GM18907 (cell line): ENCODE results near the gene B4GALNT2.
"Not testable (repeated sequence)": the region's sequence is repeated elsewhere in the genome, so short reads cannot be mapped to it uniquely, and the experiment has no call there.

Experiments
- ATAC-seq: cut with Tn5 transposase; IDR thresholded peaks from one replicate; pipeline ENCODE4 v1.9.1; 2021; ENCODE audit warnings: mild to moderate bottlenecking, moderate library complexity; ENCODE audit not compliant: unreplicated experiment

The B4GALNT2 gene

DNA sequence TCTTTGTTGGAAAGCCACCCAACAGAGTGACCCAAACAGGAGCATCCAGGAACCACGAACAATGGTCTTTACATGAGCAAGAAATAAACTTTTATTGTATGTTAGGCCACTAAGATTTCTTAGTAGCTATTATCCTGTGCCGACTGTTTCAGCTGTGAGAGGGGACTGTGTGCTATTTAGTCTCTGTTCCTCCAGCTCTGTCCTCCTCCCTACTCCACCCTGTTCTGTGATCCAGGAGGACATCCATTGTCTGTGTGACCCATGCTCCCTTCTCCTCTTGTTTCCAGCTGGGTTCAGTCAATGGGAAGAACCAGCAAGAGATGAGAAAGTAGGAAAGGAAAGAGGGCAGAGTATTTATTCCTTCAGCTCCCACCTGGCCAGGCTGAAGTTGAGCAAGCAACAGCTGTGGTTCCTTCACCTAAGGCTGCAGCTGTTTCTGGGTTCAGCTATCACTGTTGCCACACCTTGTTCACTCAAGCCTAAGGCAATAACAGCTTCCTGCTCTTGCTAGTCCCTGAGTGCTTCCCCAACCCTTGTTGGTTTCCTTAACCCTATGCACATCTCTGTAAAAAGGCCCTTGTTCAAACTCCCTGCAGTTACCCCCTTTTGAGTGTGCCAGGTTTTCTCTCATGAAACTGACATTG is 14.9 kb upstream of the B4GALNT2 start:
- no peak for ATAC-seq

DNA sequence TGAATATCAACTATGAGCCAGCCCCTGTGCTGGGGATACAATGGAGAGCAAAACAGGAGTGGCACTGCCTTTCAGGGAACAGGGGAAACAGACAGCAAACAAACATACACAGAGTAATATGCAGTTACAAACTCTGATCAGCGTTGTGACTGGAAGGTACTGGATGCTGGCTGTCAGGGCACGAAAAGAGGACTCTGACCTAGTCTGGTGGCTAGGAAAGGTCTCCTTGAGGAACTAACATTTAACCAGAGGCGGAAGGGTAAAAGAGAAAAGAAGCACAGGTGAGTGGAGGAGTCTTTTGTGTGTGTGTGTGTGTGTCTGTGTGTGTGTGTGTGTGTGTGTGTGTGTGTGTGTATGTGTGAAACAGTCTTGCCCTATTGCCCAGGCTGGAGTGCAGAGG is 12.4 kb upstream of the B4GALNT2 start:
- no peak for ATAC-seq

DNA sequence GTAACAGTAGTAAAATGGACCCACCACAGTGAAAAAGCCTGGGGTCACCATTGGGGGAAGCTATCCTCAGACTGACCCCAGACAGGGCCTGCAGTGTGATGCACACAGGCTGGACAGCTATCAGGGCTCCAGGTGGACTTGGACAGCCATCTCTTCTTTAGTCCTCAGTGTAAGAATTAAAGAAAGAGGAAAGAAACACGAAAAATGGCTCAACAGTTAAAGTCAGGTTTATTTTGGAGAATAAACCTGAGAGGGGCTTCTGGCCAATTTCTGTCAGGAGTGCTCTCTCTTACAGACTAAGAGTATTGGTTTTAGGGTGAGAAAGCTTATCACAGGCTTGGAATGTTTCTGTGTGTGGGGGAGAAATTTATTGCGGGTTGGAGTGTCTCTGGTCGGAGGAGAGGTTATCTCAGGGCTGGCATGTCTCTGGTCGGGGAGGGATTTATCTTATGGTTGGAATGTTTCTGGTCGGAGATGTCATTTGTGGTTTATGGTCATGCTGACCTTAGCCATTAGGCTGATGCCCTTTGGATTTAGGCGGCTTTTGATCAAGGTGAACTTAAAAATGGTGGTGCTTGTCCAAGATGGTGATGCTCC is 10.8 kb upstream of the B4GALNT2 start:
- ATAC-seq = no peak

DNA sequence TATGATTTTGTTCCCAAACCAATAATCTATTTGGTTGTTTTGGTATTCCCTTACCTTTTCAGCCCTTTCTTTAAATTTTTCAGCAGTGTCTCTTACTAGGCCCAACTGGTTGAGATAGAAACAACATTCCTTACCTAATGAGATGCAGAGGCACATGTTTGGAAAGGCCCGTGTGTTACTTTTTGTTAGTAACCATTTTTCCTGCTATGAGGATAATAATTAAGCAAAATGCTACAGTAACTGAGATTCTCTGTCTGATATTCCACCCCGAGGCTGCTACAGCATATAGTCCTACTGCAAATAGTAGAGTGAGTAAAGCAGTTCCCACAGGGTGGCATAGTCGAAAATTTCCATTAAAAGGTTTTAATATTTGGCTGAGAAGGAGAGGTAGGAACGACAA is 10.0 kb upstream of the B4GALNT2 start:
- ATAC-seq = no peak

DNA sequence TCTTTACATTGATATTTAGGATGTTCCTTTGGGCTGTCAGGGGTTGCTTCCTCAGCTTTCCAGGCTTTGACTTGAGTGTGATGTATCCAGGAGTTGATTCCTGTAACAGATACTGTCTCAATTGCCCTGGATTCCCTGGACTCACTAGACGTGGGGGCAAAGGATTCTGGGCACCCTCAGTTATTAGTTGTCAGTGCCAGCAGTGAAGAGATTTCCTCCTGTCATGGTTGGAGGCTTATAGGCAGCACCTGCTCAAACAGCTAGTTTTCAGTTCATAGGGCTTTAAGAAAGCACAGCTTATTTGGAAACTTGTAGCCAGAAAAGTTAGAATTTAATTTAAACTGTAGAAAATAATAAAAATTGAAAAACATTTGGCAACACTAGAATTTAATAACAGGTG is 9.5 kb upstream of the B4GALNT2 start:
- no peak for ATAC-seq

DNA sequence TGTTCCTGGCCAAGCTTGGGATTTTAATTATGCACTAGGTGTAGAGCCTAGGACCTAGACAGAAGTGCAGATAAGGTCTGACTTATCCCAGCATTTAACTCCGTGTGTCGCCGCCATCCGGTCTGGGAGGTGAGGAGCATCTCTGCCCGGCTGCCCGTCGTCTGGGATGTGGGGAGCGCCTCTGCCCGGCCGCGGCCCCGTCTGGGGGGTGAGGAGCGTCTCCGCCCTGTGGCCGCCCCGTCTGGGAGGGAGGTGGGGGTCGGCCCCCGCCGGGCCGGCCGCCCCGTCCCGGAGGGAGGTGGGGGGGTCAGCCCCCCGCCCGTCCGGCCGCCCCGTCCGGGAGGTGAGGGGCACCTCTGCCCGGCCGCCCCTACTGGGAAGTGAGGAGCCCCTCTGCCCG is 7.1 kb upstream of the B4GALNT2 start:
- ATAC-seq = no peak

DNA sequence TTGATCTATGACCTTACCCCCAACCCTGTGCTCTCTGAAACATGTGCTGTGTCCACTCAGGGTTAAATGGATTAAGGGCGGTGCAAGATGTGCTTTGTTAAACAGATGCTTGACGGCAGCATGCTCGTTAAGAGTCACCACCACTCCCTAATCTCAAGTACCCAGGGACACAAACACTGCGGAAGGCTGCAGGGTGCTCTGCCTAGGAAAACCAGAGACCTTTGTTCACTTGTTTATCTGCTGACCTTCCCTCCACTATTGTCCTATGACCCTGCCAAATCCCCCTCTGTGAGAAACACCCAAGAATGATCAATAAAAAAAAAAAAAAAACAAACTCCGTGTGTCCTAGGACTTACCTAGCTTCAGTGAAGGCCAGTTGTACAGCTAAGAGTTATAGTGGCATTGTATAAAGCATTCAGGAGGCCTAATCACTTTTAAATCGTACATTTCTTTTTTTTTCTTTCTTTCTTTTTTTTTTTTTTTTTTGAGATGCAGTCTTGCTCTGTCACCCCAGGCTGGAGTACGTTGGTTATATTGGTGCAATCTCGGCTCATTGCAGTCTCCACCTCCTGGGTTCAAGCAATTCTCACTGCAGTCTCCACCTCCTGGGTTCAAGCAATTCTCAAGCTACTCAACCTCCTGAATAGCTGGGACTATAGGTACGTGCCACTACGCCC is 6.2 kb upstream of the B4GALNT2 start:
- ATAC-seq = not testable (repeated sequence)

DNA sequence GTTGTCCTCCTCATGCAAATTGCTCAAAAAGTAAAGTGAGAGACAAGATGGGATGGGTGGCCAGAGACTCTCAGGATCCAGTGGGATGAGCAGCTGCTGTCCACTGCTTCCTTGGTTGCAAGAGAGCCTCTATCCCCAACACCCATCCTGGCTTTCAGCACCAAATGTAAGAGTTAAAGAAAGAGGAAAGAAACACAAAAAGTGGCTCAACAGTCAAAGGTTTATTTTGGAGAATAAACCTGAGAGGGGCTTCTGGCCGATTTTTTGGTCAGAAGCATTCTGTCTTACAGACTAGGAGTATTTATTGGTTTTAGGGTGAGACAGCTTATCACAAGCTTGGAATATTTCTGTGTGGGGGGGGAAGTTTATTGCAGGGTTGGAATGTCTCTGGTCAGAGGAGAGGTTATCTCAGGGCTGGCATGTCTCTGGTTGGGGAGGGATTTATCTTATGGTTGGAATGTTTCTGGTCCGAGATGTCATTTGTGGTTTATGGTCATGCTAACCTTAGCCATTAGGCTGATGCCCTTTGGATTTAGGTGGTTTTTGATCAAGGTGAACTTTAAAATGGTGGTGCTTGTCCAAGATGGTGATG is 3.1 kb upstream of the B4GALNT2 start:
- not testable (repeated sequence) for ATAC-seq

DNA sequence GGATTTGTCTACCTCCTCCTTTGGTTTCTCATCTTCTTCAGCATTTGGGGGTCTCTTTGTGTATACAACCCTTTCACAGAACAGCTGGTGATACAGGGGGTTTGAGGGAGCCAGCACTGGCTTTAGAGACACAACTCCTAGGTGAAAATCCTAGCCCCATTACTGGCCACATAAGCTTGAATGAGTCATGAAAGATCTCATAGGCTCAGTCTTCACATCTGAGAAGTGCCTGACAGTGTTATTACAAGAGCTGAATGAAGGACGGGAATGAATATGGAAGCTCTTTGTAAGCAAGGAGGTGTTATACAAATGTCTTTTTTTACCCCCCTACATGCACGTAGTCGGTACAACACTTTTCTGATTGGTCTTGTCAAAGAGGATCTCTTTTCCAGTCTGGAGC is 1.7 kb upstream of the B4GALNT2 start:
- ATAC-seq = no peak

DNA sequence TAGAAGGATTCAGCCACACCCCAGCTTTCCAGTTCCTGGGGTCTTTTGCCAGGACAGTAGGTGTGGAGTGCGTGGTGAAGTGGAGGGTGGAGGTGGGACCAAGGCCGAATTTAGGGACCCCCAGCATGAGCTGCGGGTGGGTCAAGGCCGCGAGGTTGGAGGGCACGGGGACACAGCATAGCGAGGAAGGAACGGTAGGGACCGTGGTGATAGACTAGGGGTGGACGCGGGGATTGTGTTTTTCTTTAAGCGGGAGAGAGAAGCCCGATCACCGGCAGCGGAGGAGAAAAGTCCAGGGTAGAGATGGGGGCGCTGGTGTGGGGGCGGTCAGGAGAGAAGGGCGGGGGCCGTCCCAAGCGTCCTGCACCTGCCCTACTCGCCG is 261 bp upstream of the B4GALNT2 start:
- ATAC-seq = no peak

DNA sequence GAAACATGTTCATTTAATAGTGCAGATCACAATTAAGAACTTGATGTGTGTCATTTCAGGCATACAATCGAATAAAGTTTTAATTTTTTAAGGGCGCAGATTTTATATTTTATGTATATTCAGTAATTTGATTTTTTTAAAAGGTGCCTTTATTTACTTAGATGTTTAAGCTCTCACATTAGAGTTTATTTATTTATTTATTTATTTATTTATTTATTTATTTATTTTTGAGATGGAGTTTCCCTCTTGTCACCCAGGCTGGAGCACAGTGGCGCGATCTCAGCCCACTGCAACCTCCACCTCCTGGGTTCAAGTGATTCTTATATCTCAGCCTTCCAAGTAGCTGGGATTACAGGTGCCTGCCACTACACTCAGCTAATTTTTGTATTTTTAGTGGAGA is 3.8 kb downstream of the B4GALNT2 start:
- ATAC-seq = no peak

DNA sequence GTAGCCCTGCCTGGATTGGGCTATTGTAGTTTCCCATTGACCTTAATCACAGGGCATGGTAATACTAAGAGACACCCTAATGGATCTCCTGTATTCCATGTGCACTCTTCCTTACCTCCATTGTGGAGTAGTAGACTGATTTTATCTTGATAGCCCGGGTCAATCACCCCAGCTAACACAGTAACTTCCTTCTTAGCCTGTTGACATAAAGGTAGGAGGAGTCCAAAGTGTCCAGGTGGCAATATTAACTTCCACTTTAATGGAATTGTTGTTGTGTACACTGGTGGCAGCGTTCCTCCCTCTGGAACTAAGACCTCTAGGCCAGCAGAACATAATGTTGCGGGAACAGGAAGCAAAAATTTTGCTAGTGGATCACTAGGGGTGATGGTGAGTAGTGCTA is 13.1 kb downstream of the B4GALNT2 start:
- ATAC-seq = not testable (repeated sequence)

DNA sequence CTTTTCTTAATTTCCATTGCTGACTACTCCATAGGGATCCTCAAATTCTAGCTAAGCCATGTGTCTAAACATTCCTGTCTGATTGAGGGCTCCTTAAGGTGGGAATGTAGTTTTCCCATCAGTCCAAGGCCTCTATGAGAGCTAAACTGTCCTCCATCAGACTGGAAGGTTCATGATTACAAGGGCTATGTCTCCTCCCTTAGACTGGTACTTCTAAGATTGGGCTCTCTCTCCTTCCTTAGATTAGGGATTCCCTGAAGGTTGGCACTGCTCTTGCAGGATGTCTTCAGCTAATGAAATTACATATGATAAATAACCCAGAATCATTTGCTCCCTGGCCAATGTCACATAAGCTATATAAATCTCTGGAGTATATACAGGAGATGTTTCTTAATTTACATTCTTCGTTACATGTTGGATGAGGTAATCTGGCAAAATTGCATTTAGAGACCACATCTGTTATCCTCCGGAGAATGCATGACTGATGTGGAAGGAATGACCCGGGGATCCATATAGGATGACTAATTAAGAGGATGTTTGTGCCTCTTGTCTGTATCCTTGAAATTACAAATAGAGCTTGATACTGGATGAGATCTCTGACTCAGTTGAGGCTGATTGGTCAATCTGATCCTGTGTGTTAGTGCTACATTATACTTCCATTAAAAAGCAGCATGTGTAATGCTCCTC is 14.2 kb downstream of the B4GALNT2 start:
- no peak for ATAC-seq

DNA sequence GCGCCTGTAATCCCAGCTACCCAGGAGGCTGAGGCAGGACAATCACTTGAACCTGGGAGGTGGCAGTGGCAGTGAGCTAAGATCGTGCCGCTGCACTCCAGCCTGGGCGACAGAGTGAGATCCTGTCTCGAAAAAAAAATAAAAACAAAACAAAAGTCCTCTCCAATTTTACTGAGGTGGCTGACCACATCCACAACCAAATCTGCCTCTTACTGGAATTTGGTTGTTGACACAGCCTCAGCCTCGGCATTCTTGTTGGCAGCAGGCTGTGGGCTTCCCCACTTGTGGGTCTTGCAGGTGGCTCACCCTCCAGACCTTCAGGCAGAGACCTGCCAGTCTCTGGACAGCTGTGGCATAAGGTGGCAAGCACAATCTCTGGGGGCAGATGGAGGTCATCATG is 15.6 kb downstream of the B4GALNT2 start:
- no peak for ATAC-seq

DNA sequence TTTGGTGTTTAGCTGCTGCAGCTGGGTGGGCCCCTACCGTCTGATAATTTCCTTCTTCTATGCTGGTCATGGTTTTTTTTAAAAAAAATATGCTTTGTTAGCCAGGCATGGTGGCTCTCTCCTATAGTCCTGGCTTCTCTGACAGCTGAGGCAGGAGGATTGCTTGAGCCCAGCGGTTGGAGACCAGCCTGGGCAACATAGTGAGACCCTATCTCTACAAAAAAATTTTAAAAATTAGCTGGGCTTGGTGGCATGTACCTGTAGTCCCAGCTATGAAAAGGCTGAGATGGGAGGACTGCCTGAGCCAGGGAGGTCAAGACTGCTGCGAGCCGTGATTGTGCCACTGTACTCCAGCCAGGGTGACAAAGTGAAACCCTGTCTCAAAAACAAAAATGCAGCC is 19.4 kb downstream of the B4GALNT2 start:
- ATAC-seq = no peak

DNA sequence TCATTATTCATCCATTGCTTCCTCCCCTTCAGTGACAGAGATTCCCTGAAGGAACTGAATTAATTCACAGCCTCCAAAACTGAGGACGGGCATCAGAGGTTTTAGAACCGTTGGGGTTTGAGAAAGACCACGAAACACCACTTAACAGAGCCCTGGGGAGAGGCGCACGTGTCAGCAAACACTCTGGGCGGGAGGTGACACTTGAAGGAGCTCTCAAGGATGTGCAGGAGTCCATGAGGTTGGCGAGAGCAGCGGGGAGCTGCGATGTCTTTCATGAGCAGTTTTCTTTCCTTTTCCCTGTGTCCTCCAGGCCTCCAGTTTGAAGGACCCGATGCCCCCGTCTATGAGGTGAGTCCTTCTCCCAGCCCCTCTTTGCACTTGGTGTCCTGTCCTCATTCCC is 23.7 kb downstream of the B4GALNT2 start:
- ATAC-seq = no peak

DNA sequence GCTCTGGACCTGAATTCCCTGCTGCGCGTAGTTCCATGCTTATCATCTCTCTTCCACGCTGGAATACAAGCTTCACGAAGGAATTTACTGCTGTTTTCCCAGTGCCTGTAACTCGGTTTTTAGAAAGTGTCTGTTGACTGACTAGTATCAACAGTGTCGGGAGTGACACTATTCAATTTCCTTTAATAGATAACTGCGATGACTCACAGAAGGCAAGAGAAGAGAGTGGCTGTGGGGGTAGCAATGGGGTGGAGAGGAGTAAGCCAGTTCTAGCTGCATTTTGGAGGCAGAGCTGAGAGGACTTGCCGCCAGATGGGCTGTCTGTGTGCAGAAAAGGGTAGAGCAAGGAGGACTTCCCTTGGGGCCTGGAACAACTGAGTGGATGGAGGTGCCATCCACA is 25.2 kb downstream of the B4GALNT2 start:
- ATAC-seq = no peak

DNA sequence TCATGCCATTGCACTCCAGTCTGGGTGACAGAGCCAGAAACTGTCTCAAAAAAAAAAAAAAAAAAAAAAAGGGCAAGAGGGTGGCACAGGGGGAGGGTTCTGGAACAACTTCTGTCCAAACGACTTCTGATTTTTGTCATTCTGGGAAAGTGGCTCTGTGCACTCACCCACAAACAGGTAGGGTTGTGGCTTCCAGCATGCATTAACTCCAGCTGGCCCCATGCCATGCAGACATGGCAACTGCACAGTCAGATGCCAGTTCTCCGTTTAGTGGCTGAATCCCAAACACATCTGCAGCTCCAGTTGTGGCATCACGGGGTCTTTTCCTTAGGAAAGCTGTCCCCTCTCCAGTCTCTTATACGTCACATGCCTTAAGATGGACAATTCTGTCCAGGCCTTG is 30.3 kb downstream of the B4GALNT2 start:
- ATAC-seq = no peak

DNA sequence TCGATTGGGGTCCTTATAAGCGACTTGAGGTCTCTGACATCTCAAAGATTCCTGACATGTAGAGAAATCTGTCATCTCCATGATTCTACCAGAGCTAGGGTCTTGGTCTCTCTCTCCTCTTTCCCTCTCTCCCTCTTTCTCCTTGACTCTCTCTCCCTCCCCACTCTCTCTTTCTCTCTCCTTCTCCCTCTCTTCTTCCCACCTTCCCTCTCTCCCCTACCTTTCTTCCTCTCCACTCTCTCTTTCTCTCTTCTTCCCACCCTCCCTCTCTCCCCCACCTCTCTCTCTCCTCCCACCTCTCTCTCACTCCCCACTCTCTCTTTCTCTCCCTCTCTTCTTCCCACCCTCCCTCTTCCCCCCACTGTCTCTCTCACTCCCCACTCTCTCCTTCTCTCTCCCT is 32.6 kb downstream of the B4GALNT2 start:
- no peak for ATAC-seq

DNA sequence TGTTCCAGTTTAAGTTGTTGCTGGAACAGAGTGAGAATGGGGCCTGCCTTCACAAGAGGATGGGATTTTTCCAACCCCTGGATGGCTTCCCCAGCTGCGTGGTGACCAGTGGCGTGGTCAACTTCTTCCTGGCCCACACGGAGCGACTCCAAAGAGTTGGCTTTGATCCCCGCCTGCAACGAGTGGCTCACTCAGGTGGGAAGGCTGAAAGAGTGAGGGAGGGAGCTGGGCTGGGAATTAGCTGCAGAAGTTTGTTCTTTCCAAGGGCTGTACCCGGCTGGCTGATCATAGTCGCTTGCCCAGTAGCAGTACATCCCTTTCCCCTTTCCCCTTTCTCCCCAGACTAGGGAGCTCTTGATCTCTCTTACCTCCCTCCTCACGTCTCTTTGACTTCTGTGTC is 36.1 kb downstream of the B4GALNT2 start:
- ATAC-seq = no peak

DNA sequence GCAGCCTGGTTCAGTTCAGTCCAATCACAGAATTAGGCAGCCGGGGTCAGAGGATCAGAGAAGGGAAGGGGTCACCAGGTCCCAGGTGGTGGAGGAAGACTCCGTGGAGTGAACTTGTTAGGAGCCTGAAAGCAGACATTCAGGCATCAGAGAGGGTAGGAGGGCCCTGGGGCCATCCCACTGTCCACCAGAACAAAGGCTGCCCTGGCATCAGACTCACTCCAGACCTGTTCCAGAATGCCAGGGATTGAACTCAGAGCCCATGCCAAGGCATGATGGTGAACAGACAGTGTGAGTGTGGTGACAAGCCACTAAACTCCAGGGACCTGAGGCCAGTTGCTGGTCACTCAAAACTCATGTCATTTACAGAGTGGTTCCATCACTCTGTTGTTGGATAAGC is 37.6 kb downstream of the B4GALNT2 start:
- no peak for ATAC-seq

DNA sequence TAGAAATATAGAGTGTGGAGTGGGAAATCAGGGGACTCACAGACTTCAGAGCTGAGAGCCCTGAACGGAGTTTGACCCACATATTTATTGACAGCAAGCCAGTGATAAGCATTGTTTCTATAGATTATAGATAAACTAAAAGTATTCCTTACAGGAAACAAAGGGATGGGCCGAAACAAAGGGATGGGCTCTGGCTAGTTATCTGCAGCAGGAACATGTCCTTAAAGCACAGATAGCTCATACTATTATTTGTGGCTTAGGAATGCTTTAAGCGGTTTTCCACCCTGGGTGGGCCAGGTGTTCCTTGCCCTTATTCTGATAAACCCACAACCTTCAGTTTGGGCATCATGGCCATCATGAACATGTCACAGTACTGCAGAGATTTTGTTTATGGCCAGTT is 38.1 kb downstream of the B4GALNT2 start:
- ATAC-seq = not testable (repeated sequence)
